HUES64 (cell line): ENCODE measurements around the gene FRMD3.
A peak's percentile ranks its signal among the peaks of the same experiment; 100 is the strongest.

Source experiments
- H3K27ac ChIP-seq: 2 replicates; pipeline ENCODE4 v1.7.0; 2013; ENCODE audit warnings: low read depth, low read length, inconsistent platforms
- H3K27me3 ChIP-seq: 2 replicates; pipeline ENCODE4 v1.6.1; 2013; ENCODE audit warnings: mild to moderate bottlenecking, low read length; ENCODE audit not compliant: insufficient read depth
- H3K36me3 ChIP-seq: 2 replicates; pipeline ENCODE4 v1.6.1; 2013; ENCODE audit warnings: mild to moderate bottlenecking, low read length; ENCODE audit not compliant: insufficient read depth
- H3K4me1 ChIP-seq: 2 replicates; pipeline ENCODE4 v1.6.1; 2013; ENCODE audit warnings: mild to moderate bottlenecking, low read length, moderate library complexity; ENCODE audit not compliant: insufficient read depth
- H3K4me3 ChIP-seq: 2 replicates; pipeline ENCODE4 v1.5.1; 2013; ENCODE audit warnings: mild to moderate bottlenecking, low read length, moderate library complexity
- H3K9ac ChIP-seq: 2 replicates; pipeline ENCODE4 v1.6.1; 2013; ENCODE audit warnings: mild to moderate bottlenecking, low read depth, low read length
- H3K9me3 ChIP-seq: 2 replicates; pipeline ENCODE4 v1.6.1; 2013; ENCODE audit warnings: low read depth, low read length; ENCODE audit not compliant: insufficient read depth
- WGBS: fragments of 150-250, 120-280 bp; methylation state at CpG from one replicate; pipeline ENCODE4 v1.1.7; 2013; ENCODE audit warnings: missing lambda C conversion rate; 5-methylcytosine and 5-hydroxymethylcytosine counted together

Gene FRMD3

GRCh38 chr9:83557317-83557716 is 19.1 kb upstream of the FRMD3 start:
- no CpG with 5 or more reads among the region's 1 CpG for WGBS
- Histone ChIP-seq H3K27me3 (no peaks in the 10 kb centered on the region), H3K27ac (no peak overlapping the region), H3K36me3 (no peaks in the 10 kb centered on the region), H3K4me1 (no peaks in the 10 kb centered on the region), H3K4me3 (no peak overlapping the region), H3K9ac (no peak overlapping the region), H3K9me3 (peaks cover 7% of the 10 kb centered on the region; the same call in 1 of the 2 replicates)

GRCh38 chr9:83554278-83554677 is 16.1 kb upstream of the FRMD3 start:
- Histone ChIP-seq H3K36me3 (no peaks in the 10 kb centered on the region), H3K9me3 (peaks cover 7% of the 10 kb centered on the region; the same call in 1 of the 2 replicates)
- 90% methylated on average over 3 of the region's 3 CpGs for WGBS

GRCh38 chr9:83544002-83544698 is 5.9 kb upstream of the FRMD3 start:
- no peak overlapping the region for H3K9ac ChIP-seq
- peaks cover 25% of the 10 kb centered on the region for H3K27me3 ChIP-seq
- H3K9me3 ChIP-seq: no peaks in the 10 kb centered on the region
- no peak overlapping the region for H3K4me3 ChIP-seq
- 46% methylated on average over 5 of the region's 5 CpGs for WGBS
- no peak overlapping the region for H3K27ac ChIP-seq
- no peaks in the 10 kb centered on the region for H3K36me3 ChIP-seq
- H3K4me1 ChIP-seq: no peaks in the 10 kb centered on the region

More at GRCh38 chr9:83554278-83554677, 16.1 kb upstream of the FRMD3 start:
- H3K27me3 ChIP-seq: no peaks in the 10 kb centered on the region
- no peak overlapping the region for H3K27ac ChIP-seq
- H3K4me3 ChIP-seq: no peak overlapping the region
- H3K9ac ChIP-seq: no peak overlapping the region
- no peaks in the 10 kb centered on the region for H3K4me1 ChIP-seq

DNA sequence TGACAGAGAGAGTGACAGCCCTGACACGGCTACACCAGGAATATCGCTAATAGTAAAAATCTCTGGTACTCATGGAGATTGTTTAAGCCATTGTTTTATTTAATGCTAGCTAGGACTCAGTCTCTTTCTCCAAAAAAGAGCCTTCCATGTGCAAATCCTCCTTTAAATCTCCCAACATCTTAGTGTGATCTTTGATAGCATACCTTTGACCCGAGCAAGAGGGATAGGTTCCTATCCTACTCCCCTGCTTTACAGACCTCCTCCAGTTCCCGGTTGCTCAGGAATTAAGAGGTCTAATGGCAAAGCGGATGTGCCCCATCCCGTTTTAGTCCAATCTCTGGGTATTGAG is 663 bp upstream of the FRMD3 start:
- H3K4me1 ChIP-seq: peaks cover 9% of the 10 kb centered on the region; the same call in 1 of the 2 replicates
- peak overlapping the region; percentile 65 for H3K4me3 ChIP-seq
- H3K27me3 ChIP-seq: peaks cover 57% of the 10 kb centered on the region
- H3K36me3 ChIP-seq: no peaks in the 10 kb centered on the region
- 47% methylated on average over 5 of the region's 6 CpGs for WGBS
- no peaks in the 10 kb centered on the region for H3K9me3 ChIP-seq
- H3K9ac ChIP-seq: no peak overlapping the region
- H3K27ac ChIP-seq: no peak overlapping the region

- WGBS: 4% methylated on average over 63 of the region's 63 CpGs
- peak overlapping the region; percentile 65 for H3K4me3 ChIP-seq
- peaks cover 9% of the 10 kb centered on the region; the same call in 1 of the 2 replicates for H3K4me1 ChIP-seq
- H3K9me3 ChIP-seq: no peaks in the 10 kb centered on the region
- H3K36me3 ChIP-seq: no peaks in the 10 kb centered on the region
- H3K9ac ChIP-seq: no peak overlapping the region; the same call in 1 of the 2 replicates
- H3K27ac ChIP-seq: no peak overlapping the region
- H3K27me3 ChIP-seq: peaks cover 57% of the 10 kb centered on the region
Measured at GRCh38 chr9:83537331-83538171, 650 bp downstream of the FRMD3 start.

DNA sequence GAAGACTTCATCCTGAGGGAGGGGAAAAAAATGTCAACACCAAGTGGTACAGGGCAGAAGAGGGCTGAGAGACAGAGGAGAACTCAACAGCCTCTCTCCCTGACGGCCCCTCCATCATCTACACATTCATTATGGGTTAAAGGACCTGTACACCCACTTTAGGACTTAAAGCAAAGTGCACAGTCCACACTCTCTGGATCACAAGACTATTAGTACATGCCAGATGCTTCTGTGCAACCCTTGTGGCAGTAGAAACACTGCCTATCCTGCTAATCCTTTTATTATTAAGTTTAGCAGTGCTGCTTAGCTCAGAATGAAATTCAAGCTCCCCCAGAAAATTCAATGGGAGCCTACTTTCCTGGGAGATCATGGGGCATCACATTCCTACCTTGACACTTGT is 1.9 kb downstream of the FRMD3 start:
- no peaks in the 10 kb centered on the region for H3K9me3 ChIP-seq
- H3K4me1 ChIP-seq: peaks cover 9% of the 10 kb centered on the region; the same call in 1 of the 2 replicates
- H3K27ac ChIP-seq: no peak overlapping the region
- WGBS: 60% methylated on average over 1 of the region's 1 CpG
- H3K4me3 ChIP-seq: no peak overlapping the region
- peaks cover 54% of the 10 kb centered on the region for H3K27me3 ChIP-seq
- H3K36me3 ChIP-seq: no peaks in the 10 kb centered on the region
- no peak overlapping the region for H3K9ac ChIP-seq

GRCh38 chr9:83535736-83536135 is 2.5 kb downstream of the FRMD3 start:
- H3K9ac ChIP-seq: no peak overlapping the region
- peaks cover 9% of the 10 kb centered on the region; the same call in 1 of the 2 replicates for H3K4me1 ChIP-seq
- H3K9me3 ChIP-seq: no peaks in the 10 kb centered on the region
- no peaks in the 10 kb centered on the region for H3K36me3 ChIP-seq
- no peak overlapping the region for H3K4me3 ChIP-seq
- WGBS: 58% methylated on average over 1 of the region's 3 CpGs
- peaks cover 49% of the 10 kb centered on the region for H3K27me3 ChIP-seq
- H3K27ac ChIP-seq: no peak overlapping the region

GRCh38 chr9:83533296-83533695 is 4.9 kb downstream of the FRMD3 start:
- Histone ChIP-seq H3K27ac (no peak overlapping the region), H3K4me1 (peaks cover 9% of the 10 kb centered on the region; the same call in 1 of the 2 replicates), H3K9me3 (peaks cover 9% of the 10 kb centered on the region; the same call in 1 of the 2 replicates), H3K9ac (no peak overlapping the region), H3K36me3 (no peaks in the 10 kb centered on the region), H3K27me3 (peaks cover 24% of the 10 kb centered on the region), H3K4me3 (no peak overlapping the region)
- WGBS: 100% methylated on average over 1 of the region's 2 CpGs

DNA sequence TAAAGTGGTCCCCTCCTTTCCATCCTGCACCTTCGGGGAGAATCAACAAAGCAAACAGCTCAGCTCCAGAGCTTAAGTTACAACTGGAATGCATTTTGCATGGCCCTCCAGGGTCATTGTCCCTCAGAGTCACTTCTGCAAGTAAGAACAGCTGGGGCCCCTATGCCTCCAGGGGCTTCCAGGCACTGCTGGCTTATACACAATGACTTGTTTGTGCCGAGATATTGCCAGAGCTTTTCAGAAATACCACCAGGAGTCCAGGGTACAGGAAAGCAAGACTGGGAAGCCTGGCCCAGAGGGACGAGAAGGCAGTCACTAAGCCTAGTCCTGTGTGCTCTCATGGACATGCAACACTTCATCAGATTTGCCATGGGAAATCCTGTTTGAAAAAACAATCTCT is 11.3 kb downstream of the FRMD3 start:
- Histone ChIP-seq H3K4me1 (peaks cover 10% of the 10 kb centered on the region; the same call in 1 of the 2 replicates), H3K27ac (no peak overlapping the region), H3K9ac (no peak overlapping the region), H3K36me3 (no peaks in the 10 kb centered on the region), H3K4me3 (no peak overlapping the region), H3K27me3 (no peaks in the 10 kb centered on the region), H3K9me3 (peaks cover 9% of the 10 kb centered on the region; the same call in 1 of the 2 replicates)
- 44% methylated on average over 3 of the region's 3 CpGs for WGBS

- 93% methylated on average over 2 of the region's 2 CpGs for WGBS
- Histone ChIP-seq H3K27ac (no peak overlapping the region), H3K9ac (no peak overlapping the region), H3K4me3 (no peak overlapping the region), H3K27me3 (no peaks in the 10 kb centered on the region), H3K9me3 (peaks cover 9% of the 10 kb centered on the region; the same call in 1 of the 2 replicates), H3K36me3 (no peaks in the 10 kb centered on the region), H3K4me1 (peaks cover 10% of the 10 kb centered on the region; the same call in 1 of the 2 replicates)
Measured at GRCh38 chr9:83526211-83526610, 12.0 kb downstream of the FRMD3 start.

DNA sequence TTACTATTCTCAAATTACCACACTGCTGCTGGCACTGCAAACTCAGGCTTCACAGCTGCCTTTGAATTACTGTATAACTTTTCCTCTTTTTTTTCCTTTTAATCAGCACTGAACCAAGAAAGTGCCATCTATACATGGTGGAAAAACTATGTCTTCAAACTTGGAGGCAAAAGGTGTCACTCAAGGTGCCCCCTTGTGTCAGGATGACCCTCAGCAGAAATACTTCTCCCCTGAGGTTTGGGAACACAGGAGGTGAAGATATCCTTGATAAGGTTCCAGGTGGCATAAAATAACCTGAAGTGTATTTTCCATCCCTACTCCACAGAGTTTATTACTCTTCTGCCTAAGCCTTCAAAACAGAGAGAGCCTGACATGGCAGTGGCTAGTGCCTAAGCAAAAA is 14.5 kb downstream of the FRMD3 start:
- Histone ChIP-seq H3K4me1 (peaks cover 10% of the 10 kb centered on the region; the same call in 1 of the 2 replicates), H3K36me3 (no peaks in the 10 kb centered on the region), H3K27ac (no peak overlapping the region), H3K9me3 (no peaks in the 10 kb centered on the region), H3K4me3 (no peak overlapping the region), H3K9ac (no peak overlapping the region), H3K27me3 (no peaks in the 10 kb centered on the region)
